Brain microvascular endothelial cell (primary cell): ENCODE results near the gene MTFP1.
A peak's percentile ranks its signal among the peaks of the same experiment; 100 is the strongest.

ENCODE experiments used
- DNase-seq: peaks from one replicate; pipeline ENCODE4 v3.0.0-alpha.2; 2020
- H3K27ac ChIP-seq: fragments of 250-450 bp; sonication (Bioruptor Pico); 2 replicates; pipeline ENCODE4 v1.5.1; 2020; ENCODE audit warnings: mild to moderate bottlenecking, moderate library complexity
- H3K27me3 ChIP-seq: fragments of 250-450 bp; sonication (Bioruptor Pico); replicated peaks from 2 replicates; pipeline ENCODE4 v1.5.1; 2020; ENCODE audit warnings: mild to moderate bottlenecking
- H3K36me3 ChIP-seq: fragments of 250-450 bp; sonication (Bioruptor Pico); replicated peaks from 2 replicates; pipeline ENCODE4 v1.5.1; 2020; ENCODE audit warnings: mild to moderate bottlenecking
- H3K4me3 ChIP-seq: 2 replicates; pipeline ENCODE4 v1.5.1; 2011; ENCODE audit warnings: low read depth, mild to moderate bottlenecking, control low read depth, low read length, moderate library complexity
- in situ Hi-C: cut with HindIII; loops from 2 replicates; pipeline ENCODE4 v1.10.0; 2017; ENCODE audit warnings: low sequenced_read_pairs, low pct_ligation_motif_present
- TF ChIP-seq, protein P1 (sequence below): IDR thresholded peaks from 2 replicates; pipeline ENCODE4 v1.5.1; 2011; ENCODE audit warnings: low read depth, mild to moderate bottlenecking, moderate library complexity, low read length, control low read depth, inconsistent platforms; ENCODE audit errors: missing control alignments

Gene MTFP1

DNA sequence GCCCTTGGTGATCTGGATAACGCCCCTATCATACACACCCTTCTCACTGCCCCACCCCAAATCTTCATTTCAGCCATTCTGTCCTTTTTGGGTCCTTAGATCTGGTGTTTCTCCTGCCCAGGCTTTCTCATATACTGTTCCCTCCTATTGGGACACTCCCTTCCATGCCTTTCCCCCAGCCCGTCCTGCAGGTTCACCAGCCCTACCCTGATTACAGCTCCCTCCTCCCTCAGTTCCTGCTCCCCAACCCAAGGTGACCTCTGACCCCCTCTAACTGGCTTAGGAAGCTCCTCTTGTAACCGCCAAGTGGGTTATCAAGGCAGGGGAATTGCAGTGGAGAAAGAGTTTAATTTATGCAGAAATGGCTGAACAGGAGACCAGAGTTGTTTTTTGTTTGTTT is 13.0 kb downstream of the MTFP1 start:
- Histone ChIP-seq H3K4me3 (no peak overlapping the region), H3K36me3 (no peaks in the 10 kb centered on the region), H3K27ac (no peak overlapping the region), H3K27me3 (no peaks in the 10 kb centered on the region)
- no peak for DNase-seq
- in situ Hi-C loops: no loop called here
- TF ChIP-seq, protein P1, sequence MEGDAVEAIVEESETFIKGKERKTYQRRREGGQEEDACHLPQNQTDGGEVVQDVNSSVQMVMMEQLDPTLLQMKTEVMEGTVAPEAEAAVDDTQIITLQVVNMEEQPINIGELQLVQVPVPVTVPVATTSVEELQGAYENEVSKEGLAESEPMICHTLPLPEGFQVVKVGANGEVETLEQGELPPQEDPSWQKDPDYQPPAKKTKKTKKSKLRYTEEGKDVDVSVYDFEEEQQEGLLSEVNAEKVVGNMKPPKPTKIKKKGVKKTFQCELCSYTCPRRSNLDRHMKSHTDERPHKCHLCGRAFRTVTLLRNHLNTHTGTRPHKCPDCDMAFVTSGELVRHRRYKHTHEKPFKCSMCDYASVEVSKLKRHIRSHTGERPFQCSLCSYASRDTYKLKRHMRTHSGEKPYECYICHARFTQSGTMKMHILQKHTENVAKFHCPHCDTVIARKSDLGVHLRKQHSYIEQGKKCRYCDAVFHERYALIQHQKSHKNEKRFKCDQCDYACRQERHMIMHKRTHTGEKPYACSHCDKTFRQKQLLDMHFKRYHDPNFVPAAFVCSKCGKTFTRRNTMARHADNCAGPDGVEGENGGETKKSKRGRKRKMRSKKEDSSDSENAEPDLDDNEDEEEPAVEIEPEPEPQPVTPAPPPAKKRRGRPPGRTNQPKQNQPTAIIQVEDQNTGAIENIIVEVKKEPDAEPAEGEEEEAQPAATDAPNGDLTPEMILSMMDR: no peak

- Histone ChIP-seq H3K27me3 (no peaks in the 10 kb centered on the region), H3K4me3 (no peak overlapping the region), H3K27ac (no peak overlapping the region), H3K36me3 (no peaks in the 10 kb centered on the region)
- in situ Hi-C loops: no loop called here
- DNase-seq: no peak
- TF ChIP-seq, protein P1: no peak
Measured at GRCh38 chr22:30439226-30439625, 13.7 kb downstream of the MTFP1 start.

GRCh38 chr22:30439836-30440235 is 14.3 kb downstream of the MTFP1 start:
- no peak overlapping the region for H3K4me3 ChIP-seq
- DNase-seq: no peak
- no peaks in the 10 kb centered on the region for H3K36me3 ChIP-seq
- no peaks in the 10 kb centered on the region for H3K27me3 ChIP-seq
- no peak overlapping the region for H3K27ac ChIP-seq
- in situ Hi-C loops: no loop called here
- TF ChIP-seq, protein P1: no peak

GRCh38 chr22:30441088-30441487 is 15.5 kb downstream of the MTFP1 start:
- TF ChIP-seq, protein P1: no peak
- in situ Hi-C loops: no loop called here
- H3K4me3 ChIP-seq: no peak overlapping the region
- H3K36me3 ChIP-seq: no peaks in the 10 kb centered on the region
- H3K27ac ChIP-seq: no peak overlapping the region
- no peaks in the 10 kb centered on the region for H3K27me3 ChIP-seq
- no peak for DNase-seq

GRCh38 chr22:30444632-30445437 is 19.3 kb downstream of the MTFP1 start:
- in situ Hi-C loops: no loop called here

More at GRCh38 chr22:30444632-30445437, 19.3 kb downstream of the MTFP1 start:
- H3K4me3 ChIP-seq: no peak overlapping the region
- TF ChIP-seq, protein P1: peak; percentile 88
- no peak overlapping the region for H3K27ac ChIP-seq
- DNase-seq: peak; percentile 67
- H3K36me3 ChIP-seq: no peaks in the 10 kb centered on the region
- no peaks in the 10 kb centered on the region for H3K27me3 ChIP-seq
